Measurements from ENCODE around the gene ZNF423.

GRCh38 chr16:49670627-49671026 lies 185.3 kb downstream of the ZNF423 start:
- no peak for TF ChIP-seq CTCF (IDR thresholded peaks at IDR 0.05; ENCODE audit: insufficient read depth, low read depth, low read length)
- TF ChIP-seq EZH2 (IDR thresholded peaks at IDR 0.05; ENCODE audit: insufficient read depth, low read length), result no peak

All from astrocyte (in vitro differentiated cells and primary cell).